Endothelial cell (in vitro differentiated cells): Measurements from ENCODE around the gene PHOX2A. TPM values are rescaled to one million over a fixed set of nuclear protein-coding genes. Genes with fewer than 3 reads are reported as not detected.
"Not testable (repeated sequence)": the region's sequence is repeated elsewhere in the genome, so short reads cannot be mapped to it uniquely, and the experiment has no call there.

Experiments
- DNase-seq: peaks from one replicate; pipeline ENCODE4 v3.0.0; 2021; ENCODE audit warnings: low spot score
- H3K27ac Mint-ChIP-seq: one replicate; pipeline ENCODE4 v1.8.0; 2021; ENCODE audit warnings: mixed read lengths, inconsistent platforms; ENCODE audit not compliant: unreplicated experiment
- H3K27me3 Mint-ChIP-seq: one replicate; pipeline ENCODE4 v1.8.0; 2021; ENCODE audit warnings: mild to moderate bottlenecking, moderate library complexity, mixed read lengths, inconsistent platforms; ENCODE audit not compliant: unreplicated experiment
- H3K36me3 Mint-ChIP-seq: one replicate; pipeline ENCODE4 v1.8.0; 2021; ENCODE audit warnings: mild to moderate bottlenecking, low read depth, mixed read lengths, inconsistent platforms; ENCODE audit not compliant: unreplicated experiment
- H3K4me1 Mint-ChIP-seq: one replicate; pipeline ENCODE4 v1.8.0; 2021; ENCODE audit warnings: mild to moderate bottlenecking, mixed read lengths, inconsistent platforms; ENCODE audit not compliant: unreplicated experiment
- H3K4me3 Mint-ChIP-seq: one replicate; pipeline ENCODE4 v1.8.0; 2021; ENCODE audit warnings: mild to moderate bottlenecking, mixed read lengths, inconsistent platforms; ENCODE audit not compliant: unreplicated experiment
- H3K9me3 Mint-ChIP-seq: one replicate; pipeline ENCODE4 v1.8.0; 2021; ENCODE audit warnings: mixed read lengths, inconsistent platforms; ENCODE audit not compliant: unreplicated experiment
- long read RNA-seq: library from polyadenylated mRNA; unstranded; transcript quantifications from one replicate; pipeline ENCODE4 v2.0.0, GENCODE V29; 2020; ENCODE audit not compliant: unreplicated experiment
- total RNA-seq: library from RNA; stranded (reverse); fragmentation: NEBNext Ultra II Directional; extraction: Animal tissue kit (Norgen Biotek cat#: 25700); gene quantifications from one replicate; pipeline ENCODE4 v1.2.1, GENCODE V29; 2021; ENCODE audit not compliant: unreplicated experiment
- TF ChIP-seq, protein P1 (sequence below): fragments of 200-600 bp; sonication (generic); IDR thresholded peaks from one replicate; pipeline ENCODE4 v1.5.0; 2021; ENCODE audit warnings: antibody characterized with exemption; ENCODE audit not compliant: unreplicated experiment

The PHOX2A gene
- total RNA-seq, result not detected
- long read RNA-seq, result 0 reads

DNA sequence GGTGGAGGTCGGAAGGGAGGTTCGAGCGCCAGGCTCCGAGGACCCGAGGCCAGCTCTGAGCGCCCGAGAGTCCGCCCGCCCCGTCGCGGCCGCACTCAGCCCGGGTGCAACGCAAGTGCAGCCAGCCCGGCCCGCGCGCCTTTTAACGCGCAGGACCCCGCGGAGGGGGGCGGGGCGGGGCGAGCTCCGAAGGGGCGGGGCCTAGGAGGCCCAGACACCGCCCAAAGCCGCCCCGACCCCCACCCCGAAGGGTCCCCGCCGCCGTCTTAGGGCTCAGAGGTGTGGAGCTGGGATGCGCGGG is at the start of gene PHOX2A:
TSS of gene PHOX2A (minus strand) at position 117 of the 301 bp plus-strand sequence. CDS start 172 bp downstream, outside the sequence.
- Mint-ChIP-seq H3K9me3 (no peaks in the 10 kb centered on the region), H3K4me1 (peaks cover 19% of the 10 kb centered on the region), H3K36me3 (peaks cover 3% of the 10 kb centered on the region), H3K4me3 (peak within 1 kb of the TSS; percentile 83), H3K27me3 (peaks cover 27% of the 10 kb centered on the region), H3K27ac (no peak within 1 kb of the TSS)
- TF ChIP-seq, protein P1, sequence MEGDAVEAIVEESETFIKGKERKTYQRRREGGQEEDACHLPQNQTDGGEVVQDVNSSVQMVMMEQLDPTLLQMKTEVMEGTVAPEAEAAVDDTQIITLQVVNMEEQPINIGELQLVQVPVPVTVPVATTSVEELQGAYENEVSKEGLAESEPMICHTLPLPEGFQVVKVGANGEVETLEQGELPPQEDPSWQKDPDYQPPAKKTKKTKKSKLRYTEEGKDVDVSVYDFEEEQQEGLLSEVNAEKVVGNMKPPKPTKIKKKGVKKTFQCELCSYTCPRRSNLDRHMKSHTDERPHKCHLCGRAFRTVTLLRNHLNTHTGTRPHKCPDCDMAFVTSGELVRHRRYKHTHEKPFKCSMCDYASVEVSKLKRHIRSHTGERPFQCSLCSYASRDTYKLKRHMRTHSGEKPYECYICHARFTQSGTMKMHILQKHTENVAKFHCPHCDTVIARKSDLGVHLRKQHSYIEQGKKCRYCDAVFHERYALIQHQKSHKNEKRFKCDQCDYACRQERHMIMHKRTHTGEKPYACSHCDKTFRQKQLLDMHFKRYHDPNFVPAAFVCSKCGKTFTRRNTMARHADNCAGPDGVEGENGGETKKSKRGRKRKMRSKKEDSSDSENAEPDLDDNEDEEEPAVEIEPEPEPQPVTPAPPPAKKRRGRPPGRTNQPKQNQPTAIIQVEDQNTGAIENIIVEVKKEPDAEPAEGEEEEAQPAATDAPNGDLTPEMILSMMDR, result no peak
- no peak for DNase-seq

DNA sequence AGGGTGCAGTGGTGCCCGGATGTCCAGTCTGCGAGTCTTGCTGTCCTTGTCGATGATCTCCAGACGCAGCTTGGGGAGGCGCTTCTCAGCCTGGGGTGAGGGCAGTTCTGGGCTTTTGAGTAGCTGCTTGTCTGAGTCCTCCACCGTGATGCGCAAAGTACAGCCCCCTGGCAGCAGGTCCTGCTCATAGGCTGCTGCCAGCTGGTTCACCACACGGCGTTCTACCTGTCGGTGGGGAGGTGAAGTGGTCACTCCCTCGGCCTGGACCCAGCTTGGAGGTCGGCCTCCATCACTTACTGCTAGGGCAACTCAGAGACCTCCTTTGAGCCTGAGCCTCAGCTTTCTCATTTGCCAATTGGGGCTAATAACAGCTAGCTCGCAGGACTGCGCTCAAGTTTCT is 49.4 kb upstream of the PHOX2A start:
- H3K9me3 Mint-ChIP-seq, result no peaks in the 10 kb centered on the region
- no peak overlapping the region for H3K4me3 Mint-ChIP-seq
- DNase-seq, result no peak
- peaks cover 14% of the 10 kb centered on the region for H3K4me1 Mint-ChIP-seq
- TF ChIP-seq, protein P1, result no peak
- no peak overlapping the region for H3K27ac Mint-ChIP-seq
- H3K27me3 Mint-ChIP-seq, result peaks cover 7% of the 10 kb centered on the region
- H3K36me3 Mint-ChIP-seq, result peaks cover 14% of the 10 kb centered on the region

DNA sequence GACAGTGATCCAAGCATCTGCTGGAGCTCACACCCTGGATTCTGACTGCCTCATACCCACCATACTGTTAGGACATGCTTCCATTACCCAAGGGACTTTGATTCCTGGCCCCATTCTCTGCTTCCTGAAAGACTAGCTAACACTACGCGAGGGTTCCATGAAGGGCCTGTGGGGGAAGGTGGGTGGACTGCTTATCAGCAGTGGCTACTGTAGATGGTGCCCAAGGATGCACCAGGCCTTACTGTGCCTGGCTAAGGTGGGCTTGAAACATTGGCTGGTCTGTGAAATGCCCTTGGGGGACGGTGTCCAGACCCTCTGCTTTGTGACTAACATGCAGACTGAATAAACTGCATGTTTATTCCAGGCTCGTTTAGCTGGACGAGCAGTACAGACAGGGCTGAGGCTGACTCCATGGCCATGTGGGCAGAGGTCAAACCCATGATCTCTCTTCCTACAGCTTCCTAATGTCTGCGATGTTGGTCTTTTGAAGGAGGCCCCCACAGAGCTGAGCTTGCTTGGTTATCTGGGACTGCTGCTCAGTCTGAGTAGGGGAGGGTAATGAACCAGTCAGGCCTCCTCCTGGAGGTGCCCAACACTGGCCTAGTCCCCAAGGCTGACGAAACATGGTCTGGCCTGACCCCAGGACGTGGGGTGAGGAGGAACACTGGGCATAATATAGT is 48.3 kb upstream of the PHOX2A start:
- Mint-ChIP-seq H3K27ac (no peak overlapping the region), H3K4me1 (peaks cover 14% of the 10 kb centered on the region), H3K36me3 (peaks cover 14% of the 10 kb centered on the region), H3K9me3 (no peaks in the 10 kb centered on the region), H3K4me3 (no peak overlapping the region), H3K27me3 (peaks cover 4% of the 10 kb centered on the region)
- TF ChIP-seq, protein P1, result no peak
- no peak for DNase-seq

DNA sequence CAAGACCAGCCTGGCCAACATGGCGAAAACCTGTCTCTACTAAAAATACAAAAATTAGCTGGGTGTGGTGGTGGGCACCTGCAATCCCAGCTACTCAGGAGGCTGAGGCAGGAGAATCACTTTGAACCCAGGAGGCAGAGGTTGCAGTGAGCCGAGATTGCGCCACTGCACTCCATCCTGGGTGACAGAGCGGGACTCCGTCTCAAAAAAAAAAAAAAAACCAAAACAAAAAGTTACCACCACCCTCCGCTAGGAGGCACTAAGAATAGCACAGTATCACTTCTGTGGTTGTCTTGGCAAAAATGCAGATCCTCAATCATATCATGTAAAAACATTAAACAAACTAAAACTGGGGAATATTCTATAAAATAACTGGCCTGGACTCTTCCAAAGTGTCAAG is 46.8 kb upstream of the PHOX2A start:
- not testable (repeated sequence) for DNase-seq, H3K4me3 Mint-ChIP-seq, H3K27ac Mint-ChIP-seq, H3K9me3 Mint-ChIP-seq, H3K27me3 Mint-ChIP-seq
- peaks cover 12% of the 10 kb centered on the region for H3K4me1 Mint-ChIP-seq
- TF ChIP-seq, protein P1, result peak; percentile 70
- H3K36me3 Mint-ChIP-seq, result peaks cover 11% of the 10 kb centered on the region

DNA sequence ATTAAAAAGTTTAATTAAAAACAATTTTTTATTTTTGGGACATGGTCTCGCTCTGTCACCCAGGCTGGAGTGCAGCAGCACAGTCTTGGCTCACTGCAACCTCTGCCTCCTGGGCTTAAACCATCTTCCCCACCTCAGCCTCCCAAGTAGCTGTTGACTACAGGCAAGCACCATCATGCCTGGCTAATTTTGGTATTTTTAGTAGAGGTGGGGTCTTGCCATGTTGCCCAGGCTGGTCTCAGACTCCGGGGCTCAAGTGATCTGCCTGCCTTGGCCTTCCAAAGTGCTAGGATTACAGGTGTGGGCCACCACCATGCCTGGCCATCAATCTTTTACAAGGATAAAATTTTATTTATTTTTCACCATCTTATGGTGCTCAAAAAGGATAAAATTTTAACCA is 43.3 kb upstream of the PHOX2A start:
- Mint-ChIP-seq H3K27me3 (no peaks in the 10 kb centered on the region), H3K4me3 (no peak overlapping the region), H3K9me3 (no peaks in the 10 kb centered on the region), H3K36me3 (no peaks in the 10 kb centered on the region), H3K27ac (no peak overlapping the region), H3K4me1 (peaks cover 3% of the 10 kb centered on the region)
- no peak for DNase-seq
- TF ChIP-seq, protein P1, result no peak
